ENCODE measurements around the gene KLF5.

The KLF5 gene

DNA sequence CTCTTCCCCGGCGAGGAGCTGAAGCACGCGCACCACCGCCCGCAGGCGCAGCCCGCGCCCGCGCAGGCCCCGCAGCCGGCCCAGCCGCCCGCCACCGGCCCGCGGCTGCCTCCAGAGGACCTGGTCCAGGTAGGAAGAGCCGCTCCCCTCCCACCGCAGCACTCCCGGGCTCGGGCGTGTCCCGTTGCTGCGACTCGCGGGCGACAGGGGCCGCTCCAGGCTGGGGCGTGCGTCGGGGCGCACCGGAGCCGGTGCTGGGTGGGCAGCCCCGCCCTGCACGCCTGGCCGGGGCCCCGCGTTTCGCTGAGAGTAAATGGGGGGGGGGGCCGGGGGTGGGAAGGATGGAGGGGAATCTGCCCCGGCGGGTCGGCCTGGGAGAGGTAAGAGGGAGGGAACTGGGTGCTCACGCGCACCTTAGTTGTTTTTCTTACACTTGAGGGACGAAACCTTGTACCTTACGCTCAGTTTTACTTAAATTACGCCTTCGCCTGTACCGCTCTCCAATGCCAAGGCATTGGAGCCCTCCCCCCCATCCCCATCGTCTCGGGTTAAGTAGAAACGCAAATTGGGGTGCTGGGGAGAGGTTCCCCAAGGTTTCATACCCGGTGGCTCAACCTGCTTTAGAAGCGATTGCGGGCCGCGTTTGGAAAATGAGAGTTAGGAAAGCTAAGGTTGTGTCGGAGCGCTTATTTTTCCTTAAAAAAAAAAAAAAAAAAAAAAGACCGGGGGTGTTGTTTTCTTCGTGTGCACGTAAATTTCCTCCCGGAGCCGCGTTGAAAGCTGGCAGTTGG lies 850 bp downstream of the KLF5 start:
- DNase-seq (ENCODE audit: low read depth in 2 of 2), result no peak

GRCh38 chr13:73060251-73061160 lies 1.7 kb downstream of the KLF5 start:
- peak; percentile 60 to 63 for DNase-seq (ENCODE audit: low read depth in 2 of 2)

DNA sequence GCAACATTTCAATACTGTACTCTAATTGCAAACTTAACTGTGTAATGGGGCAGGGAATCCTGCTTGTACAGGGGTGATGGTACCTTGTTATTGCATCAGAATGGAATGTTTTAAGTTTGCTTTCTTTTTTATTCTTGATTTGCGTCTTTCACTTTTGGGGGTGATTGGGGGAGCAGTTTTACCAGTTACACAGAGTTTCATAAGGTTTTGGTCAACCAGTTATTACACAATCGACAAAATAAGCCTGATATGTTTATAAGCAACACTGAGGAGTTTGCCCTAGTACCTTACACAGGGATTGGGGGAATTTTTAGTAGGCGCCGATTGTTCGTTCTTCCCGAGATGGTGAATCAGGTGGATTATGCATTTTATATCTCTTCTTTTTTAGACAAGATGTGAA lies 2.7 kb downstream of the KLF5 start:
- DNase-seq (ENCODE audit: low read depth in 2 of 2), result no peak

- DNase-seq (ENCODE audit: low read depth in 2 of 2), result no peak
These were observed 3.1 kb downstream of the KLF5 start for GRCh38 chr13:73061876-73062275.

DNA sequence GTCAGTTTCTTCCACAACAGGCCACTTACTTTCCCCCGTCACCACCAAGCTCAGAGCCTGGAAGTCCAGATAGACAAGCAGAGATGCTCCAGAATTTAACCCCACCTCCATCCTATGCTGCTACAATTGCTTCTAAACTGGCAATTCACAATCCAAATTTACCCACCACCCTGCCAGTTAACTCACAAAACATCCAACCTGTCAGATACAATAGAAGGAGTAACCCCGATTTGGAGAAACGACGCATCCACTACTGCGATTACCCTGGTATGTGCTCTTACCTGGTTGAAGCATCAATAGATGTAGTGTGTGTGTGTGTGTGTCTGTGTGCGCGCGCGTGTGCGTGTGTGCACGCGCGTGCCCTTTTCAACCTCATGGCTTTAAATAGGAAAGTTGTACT lies 3.7 kb downstream of the KLF5 start:
- DNase-seq (ENCODE audit: low read depth in 2 of 2), result no peak

GRCh38 chr13:73063166-73063565 lies 4.4 kb downstream of the KLF5 start:
- DNase-seq (ENCODE audit: low read depth in 2 of 2), result no peak

GRCh38 chr13:73065036-73065435 lies 6.2 kb downstream of the KLF5 start:
- DNase-seq (ENCODE audit: low read depth in 2 of 2), result no peak

DNA sequence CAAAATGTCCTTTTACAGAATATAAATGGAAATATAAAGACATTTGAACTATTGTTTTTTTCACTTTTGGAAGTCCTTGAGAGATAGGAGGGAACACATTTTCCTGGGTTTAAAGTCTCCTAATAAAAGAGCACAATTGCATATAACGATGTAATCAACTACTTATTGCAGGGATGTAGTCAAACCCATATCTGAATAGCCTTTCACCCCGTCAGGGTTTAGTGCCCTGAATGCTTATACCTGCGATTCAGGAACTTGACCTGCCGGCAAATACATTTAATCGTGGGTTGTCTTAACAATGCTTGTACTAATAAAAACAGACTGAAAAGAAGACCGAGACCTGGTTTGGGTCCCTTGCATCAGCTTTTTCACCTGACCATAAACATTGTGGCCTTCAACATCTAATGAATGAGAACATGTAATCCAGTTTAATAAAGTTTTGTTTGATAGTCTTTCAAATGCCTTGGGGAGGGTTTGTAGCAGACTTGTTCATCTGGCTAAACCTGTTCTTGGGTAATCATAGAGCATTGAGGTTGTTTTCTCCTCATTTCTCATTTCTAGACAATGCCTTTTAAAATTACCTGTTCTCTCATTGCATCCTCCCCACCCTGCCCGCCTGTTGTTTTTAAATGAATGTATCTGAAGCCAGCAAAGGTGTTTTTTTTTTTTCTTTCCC lies 7.0 kb downstream of the KLF5 start:
- DNase-seq (ENCODE audit: low read depth in 2 of 2), result no peak

GRCh38 chr13:73069206-73069805 lies 10.5 kb downstream of the KLF5 start:
- DNase-seq (ENCODE audit: low read depth in 2 of 2), result no peak

- no peak for DNase-seq (ENCODE audit: low read depth in 2 of 2)
These were observed 11.8 kb downstream of the KLF5 start for GRCh38 chr13:73070451-73071098.

- DNase-seq (ENCODE audit: low read depth in 2 of 2), result no peak
These were observed 13.6 kb downstream of the KLF5 start for GRCh38 chr13:73072239-73072900.

DNA sequence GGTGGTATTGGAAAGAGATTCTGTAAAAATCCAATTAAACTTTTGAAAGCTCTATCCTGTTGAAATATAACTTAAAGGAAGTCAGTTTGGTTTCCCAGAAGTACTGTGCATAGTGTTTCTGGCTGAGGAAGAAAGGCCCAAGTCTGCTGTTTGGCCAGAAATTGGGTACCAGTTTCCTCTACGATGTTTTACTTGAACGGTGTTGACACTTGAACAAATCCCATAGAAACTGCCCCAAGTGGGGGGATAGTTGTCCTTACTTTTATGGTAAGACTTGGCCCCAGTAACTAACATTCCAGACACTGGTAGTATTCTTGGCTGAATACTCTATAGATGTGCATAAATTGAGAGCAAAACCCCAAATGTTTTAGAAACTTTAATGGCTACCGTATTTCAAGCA lies 14.2 kb downstream of the KLF5 start:
- DNase-seq (ENCODE audit: low read depth in 2 of 2), result no peak

DNA sequence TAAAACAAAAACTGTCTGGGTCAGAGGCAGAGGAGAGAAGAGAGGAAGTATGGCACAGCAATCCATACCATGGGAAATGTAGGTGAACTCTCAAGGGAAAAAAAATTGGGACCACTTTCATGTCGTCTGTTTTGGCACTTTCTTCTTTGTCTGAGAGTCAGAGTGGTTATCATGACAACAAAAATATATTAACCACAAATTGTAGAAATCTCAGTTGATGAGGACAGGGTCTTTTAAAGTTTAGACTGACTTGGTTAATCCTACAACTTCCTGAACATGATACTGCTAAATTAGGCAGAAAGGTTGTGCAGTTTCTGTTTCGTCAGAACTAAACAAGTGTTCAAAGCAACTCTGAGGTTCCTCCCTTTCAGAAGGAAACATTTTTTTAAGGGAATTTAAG lies 15.2 kb downstream of the KLF5 start:
- DNase-seq (ENCODE audit: low read depth in 2 of 2), result no peak

DNA sequence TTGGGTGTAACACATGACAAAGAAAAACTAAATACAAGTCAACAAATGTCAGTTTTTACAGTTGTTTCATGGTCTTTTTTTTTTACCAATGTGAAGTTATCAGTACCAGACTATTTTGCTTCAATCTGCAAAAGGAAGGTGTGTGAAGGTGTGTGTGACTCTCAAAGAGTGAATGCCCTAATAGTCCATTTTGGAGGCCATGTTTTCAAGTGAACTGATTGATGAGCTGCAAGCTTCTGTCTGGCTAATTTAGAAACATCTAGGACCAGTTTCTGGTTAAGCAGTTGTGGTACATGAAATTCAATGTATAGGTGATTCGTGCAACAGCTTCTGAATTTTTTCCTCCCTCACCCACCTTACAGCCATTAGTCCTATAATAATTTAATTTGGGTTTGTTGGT lies 16.1 kb downstream of the KLF5 start:
- no peak for DNase-seq (ENCODE audit: low read depth in 2 of 2)

- DNase-seq (ENCODE audit: low read depth in 2 of 2), result no peak
These were observed 16.7 kb downstream of the KLF5 start for GRCh38 chr13:73075546-73075945.

DNA sequence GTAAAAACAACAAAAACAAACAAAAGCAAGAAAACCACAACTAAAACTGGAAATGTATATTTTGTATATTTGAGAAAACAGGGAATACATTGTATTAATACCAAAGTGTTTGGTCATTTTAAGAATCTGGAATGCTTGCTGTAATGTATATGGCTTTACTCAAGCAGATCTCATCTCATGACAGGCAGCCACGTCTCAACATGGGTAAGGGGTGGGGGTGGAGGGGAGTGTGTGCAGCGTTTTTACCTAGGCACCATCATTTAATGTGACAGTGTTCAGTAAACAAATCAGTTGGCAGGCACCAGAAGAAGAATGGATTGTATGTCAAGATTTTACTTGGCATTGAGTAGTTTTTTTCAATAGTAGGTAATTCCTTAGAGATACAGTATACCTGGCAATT lies 17.1 kb downstream of the KLF5 start:
- DNase-seq (ENCODE audit: low read depth in 2 of 2), result no peak

DNA sequence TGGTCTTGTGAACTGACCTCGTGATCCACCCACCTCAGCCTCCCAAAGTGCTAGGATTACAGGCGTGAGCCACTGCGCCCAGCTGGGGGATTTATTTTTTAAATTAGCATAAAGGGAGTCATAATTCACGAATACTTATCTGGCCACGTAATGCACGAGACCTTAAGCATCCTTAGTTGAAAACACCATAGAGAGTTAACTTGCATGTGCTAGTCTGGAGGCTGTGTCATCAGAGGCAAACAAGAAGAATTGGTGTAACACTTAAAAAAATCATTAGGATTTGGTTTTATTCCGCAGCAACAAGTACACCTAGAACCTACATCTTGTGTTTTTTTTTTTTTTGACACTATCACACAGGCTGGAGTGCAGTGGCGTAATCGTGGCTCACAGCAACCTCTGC lies 19.1 kb downstream of the KLF5 start:
- no peak for DNase-seq (ENCODE audit: low read depth in 2 of 2)

GRCh38 chr13:73079359-73079758 lies 20.6 kb downstream of the KLF5 start:
- DNase-seq (ENCODE audit: low read depth in 2 of 2), result no peak

- DNase-seq (ENCODE audit: low read depth in 2 of 2), result no peak
These were observed 22.6 kb downstream of the KLF5 start for GRCh38 chr13:73081256-73081915.

- no peak for DNase-seq (ENCODE audit: low read depth in 2 of 2)
These were observed 23.7 kb downstream of the KLF5 start for GRCh38 chr13:73082471-73082870.

All from fibroblast of skin of left quadriceps (primary cell).